Endothelial cell of hepatic sinusoid (primary cell): ENCODE data around the gene SRSF7.
"Not testable (repeated sequence)": the region's sequence is repeated elsewhere in the genome, so short reads cannot be mapped to it uniquely, and the experiment has no call there.

Source experiments
- in situ Hi-C: cut with HindIII; loops from 2 replicates; pipeline ENCODE4 v1.10.0; 2017; ENCODE audit warnings: low sequenced_read_pairs

Gene SRSF7

GRCh38 chr2:38755891-38756290 lies 4.7 kb upstream of the SRSF7 start:
- in situ Hi-C loops: not testable (repeated sequence)

- in situ Hi-C loops: no loop called here
These were observed 3.3 kb upstream of the SRSF7 start for GRCh38 chr2:38754506-38754905.

GRCh38 chr2:38754049-38754448 lies 2.9 kb upstream of the SRSF7 start:
- in situ Hi-C loops: no loop called here

GRCh38 chr2:38751596-38752410 lies 642 bp upstream of the SRSF7 start:
- in situ Hi-C loops: no loop called here

GRCh38 chr2:38750011-38750890 lies 910 bp downstream of the SRSF7 start:
- in situ Hi-C loops: no loop called here

GRCh38 chr2:38748943-38749804 lies 2.0 kb downstream of the SRSF7 start:
- in situ Hi-C loops: no loop called here

GRCh38 chr2:38748391-38748790 lies 2.8 kb downstream of the SRSF7 start:
- in situ Hi-C loops: no loop called here

- in situ Hi-C loops: no loop called here
These were observed 3.3 kb downstream of the SRSF7 start for GRCh38 chr2:38747819-38748218.

- in situ Hi-C loops: no loop called here
These were observed 4.1 kb downstream of the SRSF7 start for GRCh38 chr2:38747007-38747424.

GRCh38 chr2:38745267-38745666 lies 5.9 kb downstream of the SRSF7 start:
- in situ Hi-C loops: no loop called here

- in situ Hi-C loops: loop anchor here (5.0 kb wide), 1 partner anchor 157 kb away; no protein-coding TSS in a partner anchor
These were observed 6.8 kb downstream of the SRSF7 start for GRCh38 chr2:38744399-38744780.

- in situ Hi-C loops: loop anchor here (5.0 kb wide), 1 partner anchor 157 kb away; no protein-coding TSS in a partner anchor
These were observed 7.3 kb downstream of the SRSF7 start for GRCh38 chr2:38743672-38744398.

GRCh38 chr2:38742797-38743559 lies 8.2 kb downstream of the SRSF7 start:
- in situ Hi-C loops: loop anchor here (5.0 kb wide), 1 partner anchor 156 kb away; no protein-coding TSS in a partner anchor

GRCh38 chr2:38740851-38741731 lies 10.1 kb downstream of the SRSF7 start:
- in situ Hi-C loops: loop anchor here (5.0 kb wide), 1 partner anchor 154 kb away; no protein-coding TSS in a partner anchor

GRCh38 chr2:38739524-38739923 lies 11.6 kb downstream of the SRSF7 start:
- in situ Hi-C loops: no loop called here

- in situ Hi-C loops: no loop called here
These were observed 13.2 kb downstream of the SRSF7 start for GRCh38 chr2:38737925-38738324.

GRCh38 chr2:38737000-38737698 lies 14.0 kb downstream of the SRSF7 start:
- in situ Hi-C loops: not testable (repeated sequence)

GRCh38 chr2:38735999-38736320 lies 15.2 kb downstream of the SRSF7 start:
- in situ Hi-C loops: no loop called here
